ENCODE data around the gene LRRFIP2. TPM values are rescaled to one million over a fixed set of nuclear protein-coding genes. Genes with fewer than 3 reads are reported as not detected.

Gene LRRFIP2
- total RNA-seq, 1 donor from 2014 or later = 36.7 TPM

DNA sequence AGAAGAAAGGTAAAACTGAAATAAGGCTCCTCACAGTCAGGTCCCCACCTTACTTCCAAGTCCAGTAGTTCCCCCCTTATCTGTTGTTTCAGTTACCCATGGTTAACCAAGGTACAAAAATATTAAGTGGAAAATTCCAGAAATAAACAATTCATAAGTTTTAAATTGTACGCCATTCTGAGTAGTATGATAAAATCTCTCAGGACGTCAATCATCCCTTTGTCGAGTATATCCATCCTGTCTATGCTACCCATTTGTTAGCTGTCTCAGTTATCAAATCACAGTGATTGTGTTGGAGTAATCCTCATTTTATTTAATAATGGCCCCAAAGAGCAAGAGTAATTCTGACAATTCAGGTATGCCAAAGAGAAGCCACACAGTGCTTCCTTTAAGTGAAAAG lies 43.9 kb downstream of the LRRFIP2 start:
- H3K27me3 ChIP-seq = no peaks in the 10 kb centered on the region
- H3K36me3 ChIP-seq = no peaks in the 10 kb centered on the region
- Mint-ChIP-seq H3K36me3 (no peaks in the 10 kb centered on the region), H3K27ac (no peak overlapping the region), H3K9me3 (no peaks in the 10 kb centered on the region), H3K4me3 (no peak overlapping the region), H3K27me3 (ENCODE audit: insufficient read depth, low read depth) (no peaks in the 10 kb centered on the region), H3K4me1 (peaks cover 30% of the 10 kb centered on the region)
- H3K4me3 ChIP-seq = no peak overlapping the region
- H3K9ac ChIP-seq = no peak overlapping the region
- no peak overlapping the region for H3K27ac ChIP-seq
- no peak overlapping the region for H2AFZ ChIP-seq (replicated peaks)
- peak overlapping the region; percentile 44 for H3K4me2 ChIP-seq
- peaks cover 23% of the 10 kb centered on the region for H3K79me2 ChIP-seq (ENCODE audit: low read depth)
- no peak for DNase-seq (ENCODE audit: low spot score)
- H3K9me3 ChIP-seq (ENCODE audit: low read depth) = no peaks in the 10 kb centered on the region
- peaks cover 15% of the 10 kb centered on the region for H3F3A ChIP-seq (ENCODE audit: low read depth)
- no peaks in the 10 kb centered on the region for H4K20me1 ChIP-seq (ENCODE audit: low read depth)
- no peak for TF ChIP-seq EZH2phosphoT487 (IDR thresholded peaks at IDR 0.05)
- TF ChIP-seq EZH2 (IDR thresholded peaks at IDR 0.05) = no peak
- TF ChIP-seq, protein P1, sequence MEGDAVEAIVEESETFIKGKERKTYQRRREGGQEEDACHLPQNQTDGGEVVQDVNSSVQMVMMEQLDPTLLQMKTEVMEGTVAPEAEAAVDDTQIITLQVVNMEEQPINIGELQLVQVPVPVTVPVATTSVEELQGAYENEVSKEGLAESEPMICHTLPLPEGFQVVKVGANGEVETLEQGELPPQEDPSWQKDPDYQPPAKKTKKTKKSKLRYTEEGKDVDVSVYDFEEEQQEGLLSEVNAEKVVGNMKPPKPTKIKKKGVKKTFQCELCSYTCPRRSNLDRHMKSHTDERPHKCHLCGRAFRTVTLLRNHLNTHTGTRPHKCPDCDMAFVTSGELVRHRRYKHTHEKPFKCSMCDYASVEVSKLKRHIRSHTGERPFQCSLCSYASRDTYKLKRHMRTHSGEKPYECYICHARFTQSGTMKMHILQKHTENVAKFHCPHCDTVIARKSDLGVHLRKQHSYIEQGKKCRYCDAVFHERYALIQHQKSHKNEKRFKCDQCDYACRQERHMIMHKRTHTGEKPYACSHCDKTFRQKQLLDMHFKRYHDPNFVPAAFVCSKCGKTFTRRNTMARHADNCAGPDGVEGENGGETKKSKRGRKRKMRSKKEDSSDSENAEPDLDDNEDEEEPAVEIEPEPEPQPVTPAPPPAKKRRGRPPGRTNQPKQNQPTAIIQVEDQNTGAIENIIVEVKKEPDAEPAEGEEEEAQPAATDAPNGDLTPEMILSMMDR (IDR thresholded peaks at IDR 0.05) = no peak
- H3K4me1 ChIP-seq = peaks cover 25% of the 10 kb centered on the region

DNA sequence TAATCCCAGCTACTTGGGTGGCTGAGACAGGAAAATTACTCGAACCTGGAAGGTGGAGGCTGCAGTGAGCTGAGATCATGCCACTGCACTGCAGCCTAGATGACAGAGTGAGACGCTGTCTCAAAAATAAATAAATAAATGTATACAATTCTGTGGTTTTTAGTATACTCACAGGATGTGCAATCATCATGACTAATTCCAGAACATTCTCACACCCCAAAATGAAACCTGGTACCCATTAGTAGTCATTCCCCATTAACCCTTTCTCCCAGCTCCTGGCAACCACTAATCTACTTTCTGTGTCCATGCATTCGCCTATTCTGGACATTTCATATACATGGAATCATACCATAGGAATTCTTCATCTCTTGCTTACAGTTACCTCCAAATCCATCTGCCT lies 44.5 kb downstream of the LRRFIP2 start:
- Mint-ChIP-seq H3K9me3 (no peaks in the 10 kb centered on the region), H3K27me3 (ENCODE audit: insufficient read depth, low read depth) (no peaks in the 10 kb centered on the region), H3K4me3 (no peak overlapping the region), H3K4me1 (peaks cover 30% of the 10 kb centered on the region), H3K36me3 (no peaks in the 10 kb centered on the region), H3K27ac (no peak overlapping the region)
- TF ChIP-seq, protein P1 (IDR thresholded peaks at IDR 0.05) = no peak
- no peak for TF ChIP-seq EZH2phosphoT487 (IDR thresholded peaks at IDR 0.05)
- Histone ChIP-seq H4K20me1 (ENCODE audit: low read depth) (no peaks in the 10 kb centered on the region), H3K27ac (no peak overlapping the region), H3K9me3 (ENCODE audit: low read depth) (no peaks in the 10 kb centered on the region), H3K4me1 (peaks cover 25% of the 10 kb centered on the region), H2AFZ (replicated peaks) (no peak overlapping the region), H3K79me2 (ENCODE audit: low read depth) (peaks cover 17% of the 10 kb centered on the region), H3K4me2 (no peak overlapping the region), H3K9ac (no peak overlapping the region), H3K36me3 (no peaks in the 10 kb centered on the region), H3F3A (ENCODE audit: low read depth) (peaks cover 15% of the 10 kb centered on the region), H3K4me3 (no peak overlapping the region), H3K27me3 (no peaks in the 10 kb centered on the region)
- DNase-seq (ENCODE audit: low spot score) = no peak

DNA sequence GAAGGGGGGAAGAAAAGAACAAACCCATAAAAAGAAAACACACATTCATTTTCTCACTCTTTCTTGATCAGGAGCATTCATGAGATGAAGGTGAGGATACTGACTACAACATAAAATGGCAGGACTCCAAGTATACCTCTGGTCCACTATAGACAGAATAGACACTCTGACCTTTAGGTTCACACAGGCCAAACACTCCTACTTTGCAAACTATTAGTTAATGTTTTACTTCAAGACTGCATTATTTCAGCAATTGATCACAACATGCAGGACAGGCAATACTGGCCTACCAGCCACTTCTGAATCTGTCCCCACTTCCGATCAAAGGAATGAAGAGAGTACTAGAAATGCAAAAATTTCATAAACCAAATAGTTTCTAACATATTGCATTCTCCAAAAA lies 47.0 kb downstream of the LRRFIP2 start:
- Histone ChIP-seq H3K27ac (no peak overlapping the region), H3K4me2 (no peak overlapping the region), H2AFZ (replicated peaks) (no peak overlapping the region), H3K79me2 (ENCODE audit: low read depth) (peaks cover 4% of the 10 kb centered on the region), H4K20me1 (ENCODE audit: low read depth) (no peaks in the 10 kb centered on the region), H3K9me3 (ENCODE audit: low read depth) (no peaks in the 10 kb centered on the region), H3K9ac (no peak overlapping the region), H3F3A (ENCODE audit: low read depth) (peaks cover 8% of the 10 kb centered on the region), H3K36me3 (no peaks in the 10 kb centered on the region), H3K4me1 (peaks cover 17% of the 10 kb centered on the region), H3K27me3 (no peaks in the 10 kb centered on the region), H3K4me3 (no peak overlapping the region)
- Mint-ChIP-seq H3K36me3 (peaks cover under 1% of the 10 kb centered on the region), H3K4me3 (no peak overlapping the region), H3K9me3 (no peaks in the 10 kb centered on the region), H3K27me3 (ENCODE audit: insufficient read depth, low read depth) (no peaks in the 10 kb centered on the region), H3K4me1 (peaks cover 18% of the 10 kb centered on the region), H3K27ac (no peak overlapping the region)
- no peak for DNase-seq (ENCODE audit: low spot score)
- TF ChIP-seq, protein P1 (IDR thresholded peaks at IDR 0.05) = no peak
- TF ChIP-seq EZH2 (IDR thresholded peaks at IDR 0.05) (no peak), EZH2phosphoT487 (IDR thresholded peaks at IDR 0.05) (no peak)
